Measurements from ENCODE around the gene RITA1. TPM values are rescaled to one million over a fixed set of nuclear protein-coding genes. Genes with fewer than 3 reads are reported as not detected.

The RITA1 gene
- total RNA-seq, 1 experiment from 2014 or later, result 20.7 TPM

GRCh38 chr12:113137861-113138783 is 47.4 kb upstream of the RITA1 start:
- Histone ChIP-seq H3K27me3 (ENCODE audit: insufficient read depth, low read length) (no peaks in the 10 kb centered on the region), H3K27ac (ENCODE audit: low read depth, low read length) (no peak overlapping the region), H3K4me2 (ENCODE audit: low read length) (no peak overlapping the region), H3K79me2 (ENCODE audit: insufficient read depth, low read length) (peaks cover 12% of the 10 kb centered on the region; the same call in 1 of the 2 replicates), H3K9ac (ENCODE audit: low read length) (no peak overlapping the region), H4K20me1 (ENCODE audit: insufficient read depth) (no peaks in the 10 kb centered on the region), H3K4me1 (ENCODE audit: control insufficient read depth in 1 of 2, insufficient read depth in 2 of 2, low read length in 2 of 2) (peaks cover 13 to 46% of the 10 kb centered on the region in 2 experiments), H2AFZ (ENCODE audit: low read depth, low read length, poor library complexity, severe bottlenecking) (no peak overlapping the region), H3K9me2 (ENCODE audit: insufficient read depth) (no peaks in the 10 kb centered on the region), H3K4me3 (replicated peaks in 1 of 2; ENCODE audit: low read depth in 1 of 2, low read length in 2 of 2) (no peak overlapping the region), H3K9me3 (ENCODE audit: control insufficient read depth in 1 of 2, insufficient read depth in 1 of 2, low read depth in 1 of 2, low read length in 2 of 2) (no peaks in the 10 kb centered on the region), H3K36me3 (ENCODE audit: control insufficient read depth in 1 of 2, insufficient read depth in 2 of 2, low read length in 2 of 2) (no peaks in the 10 kb centered on the region)
- BruUV-seq (replicated peaks), result no TSS peak
- POLR2A ChIA-PET, result interaction anchor here (0.6 kb wide), 1 partner anchor 224 kb away, joined by 3 read pairs; no protein-coding TSS in a partner anchor
- RAD21 ChIA-PET (ENCODE audit: low non-redundant PET in 1 of 2, low total read pairs in 2 of 2, uncharacterized antibody in 2 of 2, unreplicated experiment in 2 of 2), result no interaction called here
- DNase-seq (ENCODE audit: low read depth, low spot score), result no peak
- no peak for ATAC-seq
- intact Hi-C loops (cut with micrococcal nuclease), result loop anchor here (2.0 kb wide), 1 partner anchor 47 kb away; the partner anchor contains the start of genes DDX54 and RITA1
- CTCF ChIA-PET, result interaction anchor here (0.7 to 1.1 kb wide), 2 partner anchors 9 to 15 kb away, joined by 3 read pairs; no protein-coding TSS in a partner anchor
- TF ChIP-seq CBX3 (IDR thresholded peaks at IDR 0.05; ENCODE audit: low read depth) (no peak), CEBPB (IDR thresholded peaks at IDR 0.05; ENCODE audit: low read depth) (no peak), SP1 (IDR thresholded peaks at IDR 0.05; ENCODE audit: low read depth) (no peak), FOSL1 (IDR thresholded peaks at IDR 0.05; ENCODE audit: low read depth) (no peak), TCF7L2 (IDR thresholded peaks at IDR 0.05; ENCODE audit: borderline replicate concordance, extremely low read depth, insufficient read depth, insufficient read length) (no peak), POLR2A (IDR thresholded peaks at IDR 0.05; ENCODE audit: borderline replicate concordance, extremely low read depth, insufficient read depth, insufficient read length) (no peak), ZBTB33 (IDR thresholded peaks at IDR 0.05; ENCODE audit: extremely low read depth, insufficient replicate concordance, low read length) (no peak), ZFX (IDR thresholded peaks at IDR 0.05) (no peak), JUND (IDR thresholded peaks at IDR 0.05) (no peak), EZH2phosphoT487 (IDR thresholded peaks at IDR 0.05; ENCODE audit: borderline replicate concordance) (no peak), EZH2 (IDR thresholded peaks at IDR 0.05) (no peak), SIN3A (IDR thresholded peaks at IDR 0.05; ENCODE audit: low read depth) (no peak), ATF3 (IDR thresholded peaks at IDR 0.05) (no peak), POLR2AphosphoS5 (IDR thresholded peaks at IDR 0.05; ENCODE audit: low read depth, low read length) (no peak), EGR1 (IDR thresholded peaks at IDR 0.05; ENCODE audit: low read depth) (no peak), REST (IDR thresholded peaks at IDR 0.05; ENCODE audit: low read depth) (no peak), ELF1 (IDR thresholded peaks at IDR 0.05; ENCODE audit: borderline replicate concordance, low read depth) (no peak), CTCF (IDR thresholded peaks at IDR 0.05 in 2 of 3, conservative IDR thresholded peaks at IDR 0.05 in 1 of 3; ENCODE audit: borderline replicate concordance in 1 of 3, insufficient read depth in 1 of 3, low read depth in 2 of 3, low read length in 2 of 3) (no peak), SRF (IDR thresholded peaks at IDR 0.05; ENCODE audit: low read depth) (no peak)
